Caco-2 (cell line): ENCODE measurements around the gene FZD2. TPM values are rescaled to one million over a fixed set of nuclear protein-coding genes. Genes with fewer than 3 reads are reported as not detected.

Experiments
- BruUV-seq: library from RNA; stranded (reverse); fragments of 400-500 nt; replicated peaks from 2 replicates; lab custom pipeline; 2021; lab: Mats Ljungman, UMichigan
- CTCF ChIA-PET: fragments of 300-600 bp; sonication (Branson Sonifier 250); formaldehyde crosslinking; loops from one replicate; lab custom pipeline; 2022; ENCODE audit warnings: antibody characterized with exemption; lab: Charles Lee
- POLR2A ChIA-PET: fragments of 300-600 bp; sonication (Branson Sonifier 250); formaldehyde crosslinking; loops from one replicate; lab custom pipeline; 2022; ENCODE audit warnings: antibody characterized with exemption; lab: Charles Lee
- DNase-seq, 2 experiments: peaks; one replicate each; pipeline versions ENCODE4 v3.0.0 to v3.0.0-alpha.2; 2020 to 2022
- H3K27me3 ChIP-seq: replicated peaks from 2 replicates; pipeline ENCODE4 v1.6.0; 2011; ENCODE audit warnings: low read length; ENCODE audit not compliant: control insufficient read depth, insufficient read depth
- H3K36me3 ChIP-seq: 2 replicates; pipeline ENCODE4 v1.5.1; 2011; ENCODE audit warnings: low read length; ENCODE audit not compliant: control insufficient read depth, insufficient read depth
- H3K4me1 ChIP-seq: fragments of 250-450 bp; sonication (Bioruptor Pico); 2 replicates; pipeline ENCODE4 v1.5.1; 2020; ENCODE audit warnings: mild to moderate bottlenecking
- H3K4me3 ChIP-seq: 2 replicates; pipeline ENCODE4 v1.5.1; 2011; ENCODE audit warnings: low read depth, mild to moderate bottlenecking, control low read depth, low read length
- H3K9me3 ChIP-seq: fragments of 250-450 bp; sonication (Bioruptor Pico); 2 replicates; pipeline ENCODE4 v1.5.1; 2020; ENCODE audit warnings: mild to moderate bottlenecking, moderate library complexity
- H3K27ac Mint-ChIP-seq: one replicate; pipeline ENCODE4 v1.8.0; 2022; ENCODE audit warnings: mixed read lengths; ENCODE audit not compliant: unreplicated experiment
- H3K27me3 Mint-ChIP-seq: one replicate; pipeline ENCODE4 v1.8.0; 2022; ENCODE audit warnings: mixed read lengths; ENCODE audit not compliant: insufficient read depth, unreplicated experiment
- H3K36me3 Mint-ChIP-seq: one replicate; pipeline ENCODE4 v1.8.0; 2022; ENCODE audit warnings: mild to moderate bottlenecking, mixed read lengths; ENCODE audit not compliant: insufficient read depth, unreplicated experiment
- H3K4me1 Mint-ChIP-seq: one replicate; pipeline ENCODE4 v1.8.0; 2022; ENCODE audit warnings: low read depth, mixed read lengths; ENCODE audit not compliant: unreplicated experiment
- H3K4me3 Mint-ChIP-seq: one replicate; pipeline ENCODE4 v1.8.0; 2022; ENCODE audit warnings: mild to moderate bottlenecking, moderate library complexity, mixed read lengths; ENCODE audit not compliant: unreplicated experiment
- H3K9me3 Mint-ChIP-seq: one replicate; pipeline ENCODE4 v1.8.0; 2022; ENCODE audit warnings: mixed read lengths; ENCODE audit not compliant: unreplicated experiment
- CTCF ChIP-seq, 2 experiments: fragments of 200-600 bp in 1 of 2; IDR thresholded peaks; 1 replicate in 1 of 2; 2 replicates in 1 of 2; pipeline versions ENCODE4 v1.5.1 to v1.8.0; 2011 to 2022; ENCODE audit warnings: antibody characterized with exemption in 1 of 2, control low read depth in 1 of 2, inconsistent platforms in 1 of 2, low read depth in 1 of 2, low read length in 1 of 2, mild to moderate bottlenecking in 1 of 2, moderate library complexity in 1 of 2; ENCODE audit not compliant: insufficient read depth in 1 of 2, severe bottlenecking in 1 of 2, unreplicated experiment in 1 of 2
- intact Hi-C: fragments of 100-400 bp; cut with micrococcal nuclease; formaldehyde crosslinking; loops from one replicate; pipeline ENCODE4 v1.10.0; 2022; ENCODE audit not compliant: unreplicated experiment
- total RNA-seq: library from RNA; stranded (reverse); gene quantifications from 2 replicates; pipeline ENCODE4 v1.2.3, GENCODE V29; 2022

The FZD2 gene
- total RNA-seq, 1 experiment from 2014 or later: 39.5 TPM

- Mint-ChIP-seq H3K9me3 (no peaks in the 10 kb centered on the region), H3K4me3 (no peak overlapping the region), H3K27me3 (no peaks in the 10 kb centered on the region), H3K4me1 (peaks cover 8% of the 10 kb centered on the region), H3K27ac (no peak overlapping the region), H3K36me3 (no peaks in the 10 kb centered on the region)
- Histone ChIP-seq H3K9me3 (no peaks in the 10 kb centered on the region), H3K4me3 (no peak overlapping the region), H3K36me3 (no peaks in the 10 kb centered on the region), H3K27me3 (no peaks in the 10 kb centered on the region), H3K4me1 (peaks cover 5% of the 10 kb centered on the region; the same call in 1 of the 2 replicates)
- TF ChIP-seq CTCF (IDR thresholded peaks at IDR 0.05; ENCODE audit: insufficient read depth in 1 of 2, low read depth in 1 of 2, low read length in 1 of 2, severe bottlenecking in 1 of 2, unreplicated experiment in 1 of 2): no peak
- intact Hi-C loops: no loop called here
- ChIA-PET CTCF (no interaction called here), POLR2A (no interaction called here)
- BruUV-seq: no TSS peak
- no peak for DNase-seq
Measured at GRCh38 chr17:44518032-44518431, 39.3 kb upstream of the FZD2 start.

GRCh38 chr17:44522883-44523671 lies 34.2 kb upstream of the FZD2 start:
- Mint-ChIP-seq H3K4me3 (no peak overlapping the region), H3K4me1 (no peaks in the 10 kb centered on the region), H3K27me3 (no peaks in the 10 kb centered on the region), H3K36me3 (no peaks in the 10 kb centered on the region), H3K27ac (no peak overlapping the region), H3K9me3 (peaks cover 8% of the 10 kb centered on the region)
- POLR2A ChIA-PET: interaction anchor here (0.6 kb wide), 1 partner anchor 19 kb away, joined by 7 read pairs; no protein-coding TSS in a partner anchor
- Histone ChIP-seq H3K27me3 (no peaks in the 10 kb centered on the region), H3K4me3 (no peak overlapping the region), H3K4me1 (no peaks in the 10 kb centered on the region), H3K36me3 (no peaks in the 10 kb centered on the region), H3K9me3 (peaks cover 7% of the 10 kb centered on the region; the same call in 1 of the 2 replicates)
- CTCF ChIA-PET: interaction anchor here (0.5 to 1.6 kb wide), 17 partner anchors 11 to 400 kb away, joined by 3 to 13 read pairs (median 4); partner anchors contain the start of genes FAM171A2, FZD2, GPATCH8 and HDAC5
- TF ChIP-seq CTCF (IDR thresholded peaks at IDR 0.05; ENCODE audit: insufficient read depth in 1 of 2, low read depth in 1 of 2, low read length in 1 of 2, severe bottlenecking in 1 of 2, unreplicated experiment in 1 of 2): peak; percentile 59 to 74
- BruUV-seq: no TSS peak
- DNase-seq: peak; percentile 78 to 82
- intact Hi-C loops: loop anchor here (1.0 to 2.0 kb wide), 2 partner anchors 78 to 122 kb away; no protein-coding TSS in a partner anchor

DNA sequence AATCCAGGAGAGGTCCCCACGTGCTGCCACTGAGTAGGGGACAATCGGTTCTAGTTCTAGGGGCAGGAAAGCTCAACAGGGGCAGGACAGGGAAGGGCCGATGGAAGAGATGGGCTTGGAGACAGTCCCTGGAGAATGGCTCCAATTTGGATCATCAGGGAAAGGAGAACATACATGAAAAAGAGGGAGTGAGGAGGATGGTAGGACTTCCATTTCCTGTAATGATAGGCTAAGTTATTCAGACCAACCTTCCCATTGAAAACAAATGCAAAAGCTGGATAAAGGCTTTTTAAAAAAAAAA lies 33.7 kb upstream of the FZD2 start:
- Histone ChIP-seq H3K36me3 (no peaks in the 10 kb centered on the region), H3K4me1 (no peaks in the 10 kb centered on the region), H3K9me3 (peaks cover 7% of the 10 kb centered on the region; the same call in 1 of the 2 replicates), H3K4me3 (no peak overlapping the region), H3K27me3 (no peaks in the 10 kb centered on the region)
- no peak for DNase-seq
- no TSS peak for BruUV-seq
- Mint-ChIP-seq H3K27me3 (no peaks in the 10 kb centered on the region), H3K27ac (no peak overlapping the region), H3K9me3 (peaks cover 8% of the 10 kb centered on the region), H3K4me3 (no peak overlapping the region), H3K36me3 (peaks cover under 1% of the 10 kb centered on the region), H3K4me1 (no peaks in the 10 kb centered on the region)
- CTCF ChIA-PET: interaction anchor here (0.5 to 1.6 kb wide), 17 partner anchors 12 to 400 kb away, joined by 3 to 13 read pairs (median 4); partner anchors contain the start of genes FAM171A2, FZD2, GPATCH8 and HDAC5
- no peak for TF ChIP-seq CTCF (IDR thresholded peaks at IDR 0.05; ENCODE audit: insufficient read depth in 1 of 2, low read depth in 1 of 2, low read length in 1 of 2, severe bottlenecking in 1 of 2, unreplicated experiment in 1 of 2)
- POLR2A ChIA-PET: no interaction called here
- intact Hi-C loops: loop anchor here (1.0 to 2.0 kb wide), 2 partner anchors 78 to 123 kb away; no protein-coding TSS in a partner anchor
